ENCODE measurements around the gene C8A. TPM values are rescaled to one million over a fixed set of nuclear protein-coding genes. Genes with fewer than 3 reads are reported as not detected.

C8A gene
- total and polyA plus RNA-seq, 2 of the 8 experiments (the other 6 are each of a cell fraction or from before 2014, with no cell fraction given), result not detected

GRCh38 chr1:56852476-56852875, 2.1 kb upstream of the C8A start:
- ChIA-PET POLR2A (ENCODE audit: partially characterized antibody) (no interaction called here), CTCF (ENCODE audit: partially characterized antibody) (no interaction called here)
- Histone ChIP-seq H3K9me3 (ENCODE audit: insufficient read depth in 2 of 2, low read depth in 1 of 2, low read length in 1 of 2) (no peaks in the 10 kb centered on the region), H2BK15ac (ENCODE audit: low read length) (no peak overlapping the region), H3K4ac (replicated peaks; ENCODE audit: insufficient read length, low read depth, low read length) (no peak overlapping the region), H3K27me3 (replicated peaks in 1 of 4; ENCODE audit: control insufficient read depth in 3 of 4, extremely low read depth in 1 of 4, insufficient read depth in 3 of 4, low read length in 3 of 4) (no peaks in the 10 kb centered on the region), H2BK5ac (ENCODE audit: low read depth, low read length) (no peak overlapping the region), H3K36me3 (ENCODE audit: control insufficient read depth in 2 of 4, insufficient read depth in 4 of 4, low read length in 3 of 4) (no peaks in the 10 kb centered on the region), H4K91ac (replicated peaks; ENCODE audit: insufficient read length, low read length) (no peak overlapping the region), H3K79me2 (ENCODE audit: control insufficient read depth in 1 of 2, insufficient read depth in 2 of 2, low read length in 2 of 2) (no peaks in the 10 kb centered on the region), H2AK5ac (ENCODE audit: low read depth, low read length) (no peak overlapping the region), H3K4me2 (ENCODE audit: insufficient read depth in 1 of 2, low read depth in 2 of 2, low read length in 2 of 2) (no peak overlapping the region), H3K14ac (ENCODE audit: insufficient read length) (no peak overlapping the region), H3K4me1 (replicated peaks in 1 of 4; ENCODE audit: control insufficient read depth in 3 of 4, insufficient read depth in 4 of 4, low read length in 3 of 4) (peaks cover 0 to 8% (median 5%) of the 10 kb centered on the region in 4 experiments; a peak in 3 of 7 replicates), H3K56ac (replicated peaks; ENCODE audit: insufficient read length, low read depth, low read length) (no peak overlapping the region), H3K9ac (replicated peaks in 1 of 4; ENCODE audit: extremely low read depth in 1 of 4, low read depth in 3 of 4, low read length in 3 of 4) (no peak overlapping the region), H2BK12ac (ENCODE audit: low read depth, low read length) (no peak overlapping the region), H4K8ac (ENCODE audit: extremely low read depth, insufficient read depth, low read length) (no peak overlapping the region), H3K79me1 (ENCODE audit: low read depth, low read length) (no peaks in the 10 kb centered on the region), H2BK120ac (replicated peaks; ENCODE audit: low read depth, low read length) (no peak overlapping the region), H4K5ac (ENCODE audit: insufficient read length, low read depth, low read length) (no peak overlapping the region), H3K18ac (ENCODE audit: extremely low read depth, low read length) (no peak overlapping the region), H3K27ac (ENCODE audit: low read depth, low read length) (no peak overlapping the region), H3K23ac (ENCODE audit: insufficient read length) (no peak overlapping the region), H2AFZ (ENCODE audit: low read length) (no peak overlapping the region), H3K23me2 (ENCODE audit: low read depth, low read length) (no peaks in the 10 kb centered on the region), H4K20me1 (replicated peaks in 1 of 2; ENCODE audit: control insufficient read depth in 1 of 2, insufficient read depth in 2 of 2, low read length in 2 of 2) (no peaks in the 10 kb centered on the region), H3K4me3 (ENCODE audit: extremely low read depth in 1 of 4, insufficient read depth in 2 of 4, low read depth in 3 of 4, low read length in 4 of 4) (no peak overlapping the region), H2BK20ac (ENCODE audit: low read length) (no peak overlapping the region)
- no peak for FAIRE-seq
- WGBS, 2 experiments (ENCODE audit: extremely low coverage in 1 of 2, insufficient coverage in 1 of 2, insufficient read length in 1 of 2, insufficient replicate concordance in 2 of 2, low coverage in 1 of 2, low lambda C conversion rate in 2 of 2, missing lambda C conversion rate in 1 of 2), result 50% methylated on average over 1 of the region's 1 CpG; no CpG with 5 or more reads in 1 of the 2 experiments
- DNase-seq (ENCODE audit: low read depth in 1 of 2, low spot score in 2 of 2), result no peak
- no peak for TF ChIP-seq SIX5 (IDR thresholded peaks at IDR 0.05; ENCODE audit: low read depth, low read length)
- no peak for TF ChIP-seq CREB1 (IDR thresholded peaks at IDR 0.05)
- no peak for TF ChIP-seq KDM1A (IDR thresholded peaks at IDR 0.05; ENCODE audit: borderline replicate concordance, low read length)
- TF ChIP-seq RFX5 (IDR thresholded peaks at IDR 0.05; ENCODE audit: borderline replicate concordance, low read depth, low read length), result no peak
- TF ChIP-seq CHD1 (IDR thresholded peaks at IDR 0.05; ENCODE audit: low read depth, low read length), result no peak
- TF ChIP-seq TCF12 (IDR thresholded peaks at IDR 0.05; ENCODE audit: low read depth, low read length), result no peak
- TF ChIP-seq CTCF (IDR thresholded peaks at IDR 0.05; ENCODE audit: control extremely low read depth in 1 of 3, insufficient read depth in 1 of 3, low read depth in 1 of 3, low read length in 3 of 3), result no peak
- no peak for TF ChIP-seq EZH2 (IDR thresholded peaks at IDR 0.05; ENCODE audit: low read depth, low read length, severe bottlenecking)
- TF ChIP-seq GTF2F1 (IDR thresholded peaks at IDR 0.05; ENCODE audit: borderline replicate concordance, low read depth, low read length), result no peak
- TF ChIP-seq KDM5A (IDR thresholded peaks at IDR 0.05; ENCODE audit: low read length), result no peak
- no peak for TF ChIP-seq TEAD4 (IDR thresholded peaks at IDR 0.05; ENCODE audit: low read depth, low read length)
- TF ChIP-seq SIN3A (conservative IDR thresholded peaks at IDR 0.05 in 1 of 2, IDR thresholded peaks at IDR 0.05 in 1 of 2; ENCODE audit: low read depth in 1 of 2, low read length in 2 of 2), result no peak
- no peak for TF ChIP-seq TBP (IDR thresholded peaks at IDR 0.05; ENCODE audit: low read depth, low read length)

Measured in H1 (cell line).